CD4-positive, alpha-beta T cell treated with Interleukin-17A for 1 hour (primary cell): ENCODE results near the gene ZNF532.

Experiments
- DNase-seq: peaks from one replicate; pipeline ENCODE4 v3.0.0-alpha.2; 2020

The ZNF532 gene

GRCh38 chr18:58870621-58871020 lies 5.9 kb downstream of the ZNF532 start:
- DNase-seq: no peak

GRCh38 chr18:58871514-58872420 lies 7.1 kb downstream of the ZNF532 start:
- no peak for DNase-seq

DNA sequence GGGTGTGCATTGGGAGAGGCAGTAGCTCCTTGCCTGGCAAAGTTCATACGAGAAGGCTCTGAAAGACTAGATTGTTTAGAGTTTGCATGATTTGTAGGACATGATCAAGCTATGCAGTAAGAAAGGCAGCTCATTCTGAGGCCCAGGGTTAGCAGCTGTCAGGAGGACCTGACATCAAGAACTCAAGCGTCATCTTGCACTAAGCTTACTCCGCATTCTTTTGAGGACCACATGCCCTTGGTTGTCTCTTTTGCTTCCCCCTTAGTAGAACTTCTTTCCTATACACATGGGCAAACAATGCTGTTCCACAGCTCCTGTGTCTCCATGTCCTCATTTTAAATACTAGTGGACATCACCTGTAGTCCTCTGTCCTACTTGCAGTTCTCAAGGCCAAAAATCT lies 14.0 kb downstream of the ZNF532 start:
- no peak for DNase-seq

- no peak for DNase-seq
Measured at GRCh38 chr18:58881477-58881876, 16.8 kb downstream of the ZNF532 start.

GRCh38 chr18:58882044-58882443 lies 17.4 kb downstream of the ZNF532 start:
- no peak for DNase-seq

DNA sequence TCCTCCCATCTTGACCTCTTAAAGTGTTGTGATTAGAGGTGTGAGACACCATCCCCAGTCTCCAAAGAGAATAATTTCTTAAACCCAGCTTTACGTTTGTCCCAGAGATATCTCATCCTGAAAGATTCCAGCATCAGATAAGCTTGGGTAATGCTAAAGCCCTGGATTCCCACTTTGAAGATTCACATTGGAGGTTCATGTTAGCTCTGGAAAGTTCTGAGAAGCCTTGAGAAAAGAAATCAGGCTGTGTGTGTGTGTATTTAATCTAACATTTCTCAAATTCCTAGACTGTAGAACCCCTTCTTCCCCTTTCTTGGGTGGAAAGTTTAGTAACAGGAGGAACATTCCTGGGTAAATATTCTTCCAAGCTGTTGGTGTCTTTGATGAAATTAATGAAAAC lies 18.0 kb downstream of the ZNF532 start:
- DNase-seq: no peak

GRCh38 chr18:58884680-58885079 lies 20.0 kb downstream of the ZNF532 start:
- DNase-seq: no peak

DNA sequence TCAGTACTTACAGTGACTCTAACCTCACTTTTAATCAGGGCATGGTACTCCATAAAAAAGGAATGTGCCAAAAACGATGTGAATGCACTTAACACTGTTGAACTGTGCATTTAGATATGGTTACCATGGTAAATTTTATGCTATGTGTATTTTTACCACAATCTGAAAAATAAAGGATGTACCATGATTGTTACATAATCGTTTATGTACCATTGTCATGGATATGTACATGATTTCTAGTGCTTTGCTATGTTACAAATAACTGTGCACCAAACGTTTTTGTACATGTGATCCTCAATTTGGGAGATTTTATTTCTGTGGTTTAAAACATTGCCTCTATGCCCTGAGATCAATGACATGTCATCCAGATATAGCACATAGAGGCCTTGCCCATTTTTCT lies 21.8 kb downstream of the ZNF532 start:
- DNase-seq: no peak

DNA sequence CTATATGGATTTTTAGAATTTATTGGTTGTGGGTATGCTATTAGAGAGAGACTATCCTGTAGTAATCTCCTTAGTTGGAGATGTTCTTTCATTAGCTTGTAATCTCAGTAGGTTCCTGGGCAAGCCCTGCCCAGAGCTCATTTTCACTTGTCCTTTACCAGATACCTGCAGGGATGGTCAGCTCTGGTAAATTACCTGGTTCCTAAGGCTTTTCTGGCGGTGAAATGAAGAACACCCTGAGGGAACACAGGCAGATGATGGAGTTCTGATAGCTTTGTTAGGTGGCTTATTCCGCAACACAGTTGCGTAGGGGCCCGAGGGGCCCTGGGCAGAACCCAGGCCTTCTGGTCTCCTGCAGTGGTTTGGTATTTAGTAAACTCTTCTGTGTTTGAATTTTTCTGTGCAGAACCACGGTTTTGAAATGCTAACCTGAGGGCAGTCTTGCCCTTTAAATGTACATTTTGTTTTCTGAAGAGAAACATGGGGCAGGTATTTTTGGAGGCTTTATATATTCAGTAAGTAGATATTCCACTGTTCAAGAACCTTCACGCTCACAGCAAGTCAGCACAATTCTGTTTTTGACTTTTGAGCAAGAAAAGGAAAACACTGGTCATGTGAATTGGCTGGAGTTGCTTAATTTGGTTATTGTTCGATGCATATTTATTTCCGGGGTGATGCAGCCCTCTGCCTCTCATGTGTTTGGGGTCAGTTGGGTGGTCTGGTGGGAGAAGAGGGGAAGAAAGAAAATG lies 22.4 kb downstream of the ZNF532 start:
- no peak for DNase-seq

DNA sequence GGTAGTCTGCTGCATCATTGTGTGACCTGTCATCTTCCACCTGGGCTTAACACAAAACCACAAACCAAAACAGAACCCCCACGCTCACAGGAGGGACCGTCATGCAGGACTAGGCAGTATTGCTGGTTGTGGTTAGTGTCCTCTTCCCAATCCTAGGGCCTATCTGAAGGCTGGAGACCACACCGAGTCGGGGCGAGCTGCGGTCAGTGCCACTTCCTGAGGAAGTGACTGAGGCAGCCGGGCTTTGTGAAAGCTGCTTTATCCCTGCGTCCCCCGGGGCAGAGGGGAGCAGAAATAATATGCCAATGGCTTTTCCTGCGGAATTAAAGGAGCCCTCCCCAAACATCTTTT lies 22.9 kb downstream of the ZNF532 start:
- peak; percentile 27 for DNase-seq

- DNase-seq: no peak
Measured at GRCh38 chr18:58891776-58892175, 27.1 kb downstream of the ZNF532 start.

DNA sequence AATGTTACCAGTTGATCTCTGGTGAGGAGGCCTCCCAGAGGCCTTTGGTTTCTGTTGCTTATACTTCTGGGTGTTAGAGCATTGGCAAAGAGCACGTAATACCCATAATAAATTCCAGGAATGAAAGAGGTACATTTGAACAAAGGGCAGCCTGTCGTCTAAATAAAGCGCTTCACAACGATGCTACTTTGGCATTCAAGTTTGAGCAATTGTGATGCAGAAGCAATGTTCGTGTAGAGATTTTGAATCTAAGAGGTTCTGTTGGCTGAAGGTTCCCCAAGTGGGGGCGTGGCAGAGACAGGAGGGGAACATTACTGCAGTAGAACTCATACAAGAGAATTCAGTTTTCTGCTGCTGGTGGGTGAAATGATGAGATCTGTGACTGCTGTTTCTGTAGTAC lies 27.8 kb downstream of the ZNF532 start:
- DNase-seq: no peak

DNA sequence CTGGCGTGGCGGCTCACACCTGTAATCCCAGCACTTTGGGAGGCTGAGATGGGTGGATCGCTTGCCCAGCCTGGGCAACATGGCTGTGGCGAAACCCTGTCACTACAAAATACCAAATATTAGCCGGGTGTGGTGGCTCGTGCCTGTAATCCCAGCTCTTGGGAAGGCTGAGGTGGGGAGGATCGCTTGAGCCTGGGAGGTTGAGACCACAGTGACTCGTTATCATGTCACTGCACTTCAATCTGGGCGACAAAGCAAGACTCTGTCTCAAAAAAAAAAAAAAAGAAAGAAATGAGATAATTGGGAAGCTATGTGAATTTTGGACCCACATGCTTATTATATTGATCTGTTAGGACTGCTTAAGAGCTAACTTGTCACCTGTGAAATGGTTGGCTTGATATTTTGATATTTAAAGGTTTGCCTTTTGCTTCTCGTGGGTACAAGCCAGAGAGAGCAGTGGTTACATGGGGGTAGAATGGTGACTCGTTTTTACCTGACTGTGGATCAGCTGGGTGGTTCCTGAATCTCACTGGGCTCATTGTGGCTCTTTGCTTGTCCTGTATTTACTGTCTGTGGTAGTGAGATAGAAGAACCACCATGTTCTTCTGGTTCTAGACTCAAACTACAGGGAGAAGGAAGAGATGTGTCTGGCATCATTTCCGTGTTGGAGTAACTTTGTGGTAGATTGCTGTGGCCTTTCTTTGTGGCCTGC lies 28.9 kb downstream of the ZNF532 start:
- no peak for DNase-seq

DNA sequence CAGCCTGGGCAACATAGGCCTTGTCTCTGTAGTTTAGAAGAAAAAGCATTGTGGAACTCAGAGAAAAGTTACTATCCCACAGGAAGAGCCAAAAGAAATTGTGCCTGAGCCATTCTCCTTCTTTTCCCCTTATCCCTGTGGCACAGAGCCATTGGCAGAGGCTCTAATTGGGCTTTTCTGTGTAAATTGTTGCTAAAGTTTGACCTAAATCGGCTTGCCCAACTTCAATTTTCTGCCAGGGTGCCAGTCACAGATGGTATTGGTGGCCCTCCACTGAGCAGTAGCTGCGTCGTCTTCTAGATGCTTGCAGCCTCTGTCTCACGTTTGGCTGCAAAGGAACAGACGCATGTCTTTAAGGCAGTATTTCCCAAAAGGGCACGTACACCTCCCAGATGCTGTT lies 30.3 kb downstream of the ZNF532 start:
- DNase-seq: no peak

GRCh38 chr18:58895385-58895784 lies 30.7 kb downstream of the ZNF532 start:
- DNase-seq: no peak

- DNase-seq: no peak
Measured at GRCh38 chr18:58896268-58896667, 31.6 kb downstream of the ZNF532 start.

DNA sequence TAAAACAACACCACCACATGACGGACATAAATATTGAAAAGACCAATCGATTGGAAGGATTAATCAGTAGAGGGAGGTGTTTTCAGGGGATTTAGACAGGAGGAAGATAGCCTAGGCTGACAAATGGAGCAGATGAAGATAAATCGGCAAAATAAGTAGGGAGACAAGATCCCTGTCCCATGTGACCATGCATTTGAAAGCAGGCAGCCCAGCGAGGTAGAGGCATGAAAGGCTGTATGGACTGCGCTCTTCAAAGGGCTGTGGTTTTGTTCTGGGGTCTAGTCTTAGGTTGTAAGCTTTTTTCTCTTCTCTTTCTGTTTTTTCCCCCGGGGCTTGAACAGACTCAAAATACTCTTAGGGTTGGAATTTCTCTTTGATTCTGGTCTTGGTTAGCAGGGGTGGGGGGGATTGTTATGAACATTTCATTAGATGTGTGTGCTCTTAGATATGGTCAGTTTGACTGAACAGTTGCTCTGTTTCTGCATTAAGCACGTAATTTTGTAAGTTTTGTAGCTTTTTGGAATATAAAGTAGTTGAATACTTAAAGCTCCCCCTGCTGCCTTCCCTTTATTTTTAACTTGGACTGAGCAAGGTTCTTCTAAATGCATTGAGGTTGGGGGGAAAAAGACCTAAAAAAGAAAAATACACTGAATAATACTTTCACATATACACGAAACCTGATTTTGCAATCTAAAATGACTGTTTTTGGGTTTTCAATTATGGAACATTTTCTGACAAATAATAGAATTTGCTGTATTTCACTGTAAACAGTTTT lies 32.2 kb downstream of the ZNF532 start:
- DNase-seq: no peak

- DNase-seq: no peak
Measured at GRCh38 chr18:58898010-58898799, 33.5 kb downstream of the ZNF532 start.

DNA sequence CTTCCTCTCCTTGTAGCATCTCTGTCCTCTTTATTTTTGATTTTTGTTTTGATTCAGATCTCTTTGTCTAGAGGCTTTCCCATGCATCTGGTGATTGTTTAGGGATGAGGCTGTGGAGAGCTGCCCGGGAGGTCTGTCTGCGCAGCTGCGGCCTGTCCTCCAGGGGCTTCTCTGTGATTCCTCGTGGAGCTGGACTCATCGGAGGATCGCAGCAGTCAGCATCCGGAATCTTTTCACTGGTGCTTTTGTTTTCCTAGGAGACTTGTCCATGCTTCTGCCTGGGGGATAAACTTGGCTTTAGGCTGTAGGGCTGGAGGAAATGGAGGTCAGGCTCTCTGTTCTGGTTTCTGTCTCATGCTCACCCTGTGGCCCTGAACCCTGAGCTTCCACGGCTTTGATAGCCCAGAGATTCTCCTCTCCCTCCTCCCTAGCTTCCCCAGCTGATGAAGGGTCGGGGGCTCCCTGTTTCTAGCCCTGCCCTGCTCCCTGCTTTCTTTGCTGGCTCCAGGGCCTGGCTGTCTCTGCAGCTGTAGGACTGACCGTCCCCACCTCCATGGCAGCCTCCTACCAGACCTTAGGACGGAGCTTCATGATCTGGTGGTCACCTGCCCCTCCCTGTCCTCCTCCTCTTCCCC lies 35.5 kb downstream of the ZNF532 start:
- no peak for DNase-seq

DNA sequence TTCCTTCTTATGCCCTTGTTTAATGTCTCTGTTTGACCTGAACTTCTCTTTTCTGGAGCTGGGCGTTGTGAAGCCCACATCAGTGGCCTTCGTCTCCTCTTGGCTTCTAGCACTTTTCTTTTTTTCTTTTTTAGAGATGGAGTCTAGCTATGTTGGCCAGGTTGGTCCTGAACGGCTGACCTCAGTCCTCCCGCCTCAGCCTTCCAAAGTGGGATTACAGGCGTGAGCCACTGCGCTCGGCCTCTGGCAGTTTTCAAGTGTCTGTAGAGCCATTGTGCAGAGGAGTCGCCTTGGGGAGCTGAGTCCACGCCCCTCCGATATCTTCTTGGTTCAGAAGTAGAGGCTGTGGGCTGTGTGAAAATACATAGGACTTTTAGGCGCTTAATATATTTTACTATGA lies 36.5 kb downstream of the ZNF532 start:
- DNase-seq: no peak

DNA sequence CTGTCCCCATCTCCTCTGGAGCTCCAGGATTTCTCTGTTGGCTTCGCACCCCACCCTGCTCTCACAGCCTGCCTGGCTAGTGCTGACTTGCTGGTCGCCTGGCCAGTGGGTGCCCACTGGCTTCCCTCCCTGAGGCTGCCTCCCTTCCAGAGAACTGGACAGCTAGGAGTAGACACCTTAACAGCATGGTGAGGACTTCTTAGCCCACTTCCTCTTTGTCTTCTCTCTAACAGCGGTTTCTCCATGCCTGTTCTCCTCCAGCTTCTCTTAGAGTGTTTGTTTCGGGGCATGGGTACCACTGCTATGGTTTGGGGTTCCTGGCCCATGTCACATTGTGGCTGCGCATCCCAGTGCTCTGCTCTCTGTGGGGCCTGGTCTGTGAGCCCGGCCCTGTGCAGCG lies 37.1 kb downstream of the ZNF532 start:
- DNase-seq: no peak

GRCh38 chr18:58902961-58903360 lies 38.3 kb downstream of the ZNF532 start:
- DNase-seq: no peak
